GM19035 (cell line): ENCODE data around the gene WDR89.
"Not testable (repeated sequence)": the region's sequence is repeated elsewhere in the genome, so short reads cannot be mapped to it uniquely, and the experiment has no call there.

Source experiments
- ATAC-seq: cut with Tn5 transposase; IDR thresholded peaks from one replicate; pipeline ENCODE4 v1.9.1; 2021; ENCODE audit not compliant: unreplicated experiment

Gene WDR89

DNA sequence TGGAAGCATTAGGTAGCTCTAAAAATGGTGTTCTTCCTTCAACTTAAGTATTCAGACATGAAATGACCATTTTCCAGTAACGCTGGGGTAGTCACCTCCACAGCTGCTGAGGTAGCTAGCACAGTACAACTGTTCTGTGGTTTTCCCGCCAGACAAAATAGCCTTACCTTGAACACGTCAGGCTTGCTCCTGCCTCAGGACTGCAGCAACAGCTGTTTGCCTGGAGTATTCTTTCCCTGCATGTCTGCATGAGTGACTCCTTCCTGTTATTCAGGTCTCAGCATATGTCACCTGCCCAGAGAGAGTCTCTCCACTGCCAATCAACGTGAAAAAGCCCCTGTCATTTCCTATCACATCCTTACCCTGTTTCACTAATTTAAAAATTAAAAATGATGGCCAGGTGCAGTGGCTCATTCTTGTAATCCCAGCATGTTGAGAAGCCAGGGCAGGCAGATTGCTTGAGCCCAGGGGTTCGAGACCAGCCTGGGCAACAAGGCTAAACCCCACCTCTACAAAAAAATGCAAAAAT, 37.9 kb downstream of the WDR89 start:
- no peak for ATAC-seq

DNA sequence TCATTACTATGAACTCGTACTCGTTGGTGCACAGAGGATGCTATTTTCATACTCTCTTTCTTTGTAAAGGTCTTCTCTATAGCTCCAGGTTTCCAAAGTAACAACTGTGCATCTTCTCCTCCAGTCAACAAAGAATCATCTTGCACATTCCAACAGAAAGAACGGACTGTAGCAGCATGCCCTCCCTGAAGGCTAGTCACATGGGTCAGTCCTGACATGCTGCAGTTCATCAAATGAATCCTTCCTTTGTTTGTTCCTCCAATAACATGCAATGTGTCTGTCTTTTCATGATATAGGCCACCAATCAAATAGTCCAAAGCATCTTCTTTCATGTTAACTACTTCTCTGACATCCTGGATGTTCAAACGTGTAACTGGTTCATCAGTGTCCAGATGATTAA, 42.9 kb downstream of the WDR89 start:
- no peak for ATAC-seq

GRCh38 chr14:63596998-63597658, 44.5 kb downstream of the WDR89 start:
- no peak for ATAC-seq

- ATAC-seq = no peak
Observed at GRCh38 chr14:63594455-63595372, 47.0 kb downstream of the WDR89 start.

GRCh38 chr14:63583046-63583445, 58.6 kb downstream of the WDR89 start:
- not testable (repeated sequence) for ATAC-seq

- no peak for ATAC-seq
Observed at GRCh38 chr14:63581491-63581890, 60.2 kb downstream of the WDR89 start.

DNA sequence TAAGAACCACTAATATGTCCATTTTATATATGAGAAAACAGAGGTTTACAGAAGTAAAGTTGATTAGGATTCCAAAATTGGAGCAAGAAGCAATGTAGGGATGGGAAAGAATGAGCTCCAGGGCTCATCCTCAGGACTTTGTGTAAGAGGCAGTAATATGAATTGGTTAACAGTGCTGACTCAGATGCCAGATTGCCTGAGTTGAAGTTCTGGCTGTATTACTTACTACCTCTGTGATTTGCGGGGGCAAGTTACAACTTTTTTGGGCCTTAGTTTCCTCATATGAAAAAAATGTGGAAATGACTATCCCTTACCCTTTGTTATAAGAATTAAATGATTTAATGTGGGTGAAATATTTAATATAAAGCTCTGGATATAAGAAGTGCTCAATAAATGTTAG, 63.4 kb downstream of the WDR89 start:
- ATAC-seq = no peak

- ATAC-seq = no peak
Observed at GRCh38 chr14:63573581-63573980, 68.1 kb downstream of the WDR89 start.

- no peak for ATAC-seq
Observed at GRCh38 chr14:63565448-63565847, 76.2 kb downstream of the WDR89 start.

DNA sequence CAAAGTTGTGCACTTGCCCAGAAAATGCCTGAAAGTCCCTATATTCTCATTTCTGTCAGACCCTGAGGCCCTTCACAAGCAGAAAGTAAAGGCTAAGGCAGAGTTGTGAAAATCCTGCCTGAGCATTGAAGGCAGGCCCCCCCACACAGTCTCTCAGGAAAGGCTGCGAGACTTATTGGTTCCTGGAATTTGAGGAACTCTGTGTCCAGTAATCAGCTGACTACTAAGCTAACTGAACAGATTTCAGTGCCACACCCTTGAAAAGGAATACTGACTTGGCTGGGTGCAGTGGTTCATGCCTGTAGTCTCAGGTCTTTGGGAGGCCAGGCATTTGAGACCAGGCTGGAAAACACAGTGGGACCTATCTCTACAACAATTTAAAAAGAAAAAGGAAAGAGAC, 77.4 kb downstream of the WDR89 start:
- ATAC-seq = no peak

DNA sequence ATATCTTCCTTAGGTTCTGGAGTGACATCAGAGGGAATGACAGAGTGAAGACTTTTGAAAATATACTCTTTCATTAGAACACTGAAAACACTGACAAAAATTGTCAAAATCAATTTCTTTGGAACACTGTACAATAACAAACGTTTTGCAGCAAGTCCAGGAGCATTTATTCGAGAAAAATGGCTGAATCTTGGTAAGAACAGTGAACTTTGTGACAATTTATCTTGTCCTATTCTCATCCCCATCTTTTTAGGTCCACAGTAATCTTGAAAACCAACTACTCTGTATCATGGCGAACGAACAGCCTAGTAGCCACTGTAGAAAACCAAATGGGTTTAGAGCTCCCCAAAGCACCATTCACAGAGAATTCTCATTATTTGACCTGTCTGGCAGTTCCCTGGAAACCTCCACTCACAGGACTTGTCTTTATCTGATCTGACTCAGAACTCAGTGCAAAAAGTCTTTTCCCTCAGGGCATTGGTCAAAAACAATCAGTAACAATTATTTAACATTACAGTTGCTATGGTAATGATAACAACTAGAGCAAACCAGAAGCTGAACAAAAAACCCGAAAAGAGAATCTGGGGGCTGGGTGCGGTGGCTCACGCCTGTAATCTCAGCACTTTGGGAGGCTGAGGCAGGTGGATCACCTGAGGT, 78.2 kb downstream of the WDR89 start:
- ATAC-seq = no peak

- ATAC-seq = no peak
Observed at GRCh38 chr14:63562405-63562804, 79.3 kb downstream of the WDR89 start.

DNA sequence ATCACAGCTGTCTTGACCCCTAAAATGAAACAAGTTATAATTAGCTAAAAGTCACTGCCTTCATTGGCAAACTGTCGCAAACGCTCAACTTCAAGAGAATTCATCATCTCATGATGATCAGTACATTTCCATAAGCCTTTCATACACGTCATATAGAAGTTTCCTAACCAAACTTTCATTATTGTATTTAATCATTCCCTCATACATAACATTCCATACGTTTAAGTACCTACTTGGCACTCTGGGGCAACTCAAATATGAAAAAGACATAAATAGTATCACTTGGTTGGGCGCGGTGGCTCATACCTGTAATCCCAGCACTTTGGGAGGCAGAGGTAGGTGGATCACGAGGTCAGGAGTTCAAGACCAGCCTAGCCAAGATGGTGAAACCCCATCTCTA, 86.1 kb downstream of the WDR89 start:
- no peak for ATAC-seq

DNA sequence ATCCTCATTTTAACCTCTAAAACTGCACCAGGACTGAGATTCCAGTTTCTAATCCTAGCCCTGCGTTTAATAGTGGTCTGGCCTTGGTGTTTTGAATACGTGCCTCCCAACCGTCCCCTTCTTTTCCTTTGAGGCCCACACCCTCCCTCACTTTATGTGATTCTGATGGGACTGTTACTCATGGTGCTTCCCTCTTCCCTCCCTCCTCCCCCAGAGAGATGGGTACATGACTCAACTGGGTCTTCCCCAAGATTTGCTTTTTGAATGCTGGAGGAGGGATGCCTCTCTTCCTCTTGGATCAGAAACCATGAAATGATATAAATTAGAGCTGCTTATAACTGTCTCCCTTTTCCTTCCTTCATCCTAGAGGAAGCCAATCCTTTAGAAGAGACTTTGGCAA, 90.3 kb downstream of the WDR89 start:
- no peak for ATAC-seq

GRCh38 chr14:63547798-63548335, 93.8 kb downstream of the WDR89 start:
- ATAC-seq = no peak
